ENCODE results near the gene GNB4. TPM values are rescaled to one million over a fixed set of nuclear protein-coding genes. Genes with fewer than 3 reads are reported as not detected.

GNB4 gene
- total RNA-seq = 88.2 and 97.2 TPM in 2 replicates

GRCh38 chr3:179451265-179452175, at the start of gene GNB4:
GNB4 (minus strand) TSS chr3:179451470; CDS start chr3:179426200, 25,270 bp downstream.

GRCh38 chr3:179347345-179348194, 103.7 kb downstream of the GNB4 start, which contains the start of gene MFN1:
MFN1 (plus strand) TSS chr3:179347709; CDS start chr3:179348852, 1,143 bp downstream.

Small RNAs within 50 kb of the gene (small RNA-seq; reads per million reads assigned to genes)
- not detected for gene AC007620.1

Other genes starting within 250 kb of the GNB4 start
- gene KCNMB3, start 200.4 kb downstream of the GNB4 start, total RNA-seq = 2.3 and 4.2 TPM in 2 replicates
- gene ZNF639, start 128.4 kb downstream of the GNB4 start, total RNA-seq = 46.1 and 51.9 TPM in 2 replicates
- gene MFN1, start 103.8 kb downstream of the GNB4 start, total RNA-seq = 37.2 and 41.7 TPM in 2 replicates
- gene ACTL6A, start 111.5 kb upstream of the GNB4 start, total RNA-seq = 47.4 and 73.2 TPM in 2 replicates
- gene MRPL47, start 153.2 kb upstream of the GNB4 start, total RNA-seq = 30.1 and 36.4 TPM in 2 replicates
- gene NDUFB5, start 153.3 kb upstream of the GNB4 start, total RNA-seq = 79.1 and 90.8 TPM in 2 replicates
- 10.8 and 16.9 TPM in 2 replicates for gene USP13, start 201.6 kb upstream of the GNB4 start, total RNA-seq

All from vein endothelial cell (primary cell).